Mesenchymal stem cell (in vitro differentiated cells and primary cell): ENCODE results near the gene CEP72.
A peak's percentile ranks its signal among the peaks of the same experiment; 100 is the strongest.

Experiments
- DNase-seq: peaks from one replicate; pipeline ENCODE4 v3.0.0-alpha.2; 2013
- H2AFZ ChIP-seq: one replicate; pipeline ENCODE4 v1.6.1; 2013; ENCODE audit warnings: low read depth, mild to moderate bottlenecking, control low read depth, inconsistent platforms, low read length, moderate library complexity
- H2AK5ac ChIP-seq: 2 replicates; pipeline ENCODE4 v1.6.1; 2013; ENCODE audit warnings: low read length, moderate library complexity, mild to moderate bottlenecking, inconsistent platforms; ENCODE audit not compliant: severe bottlenecking
- H2BK120ac ChIP-seq: one replicate; pipeline ENCODE4 v1.6.1; 2013; ENCODE audit warnings: low read depth, mild to moderate bottlenecking, inconsistent platforms, low read length, moderate library complexity
- H2BK12ac ChIP-seq, 2 experiments: one replicate each; pipeline ENCODE4 v1.6.1; 2013; ENCODE audit warnings: inconsistent platforms in 2 of 2, low read length in 2 of 2, mild to moderate bottlenecking in 2 of 2, moderate library complexity in 2 of 2, control low read depth in 1 of 2
- H2BK15ac ChIP-seq: one replicate; pipeline ENCODE4 v1.6.1; 2013; ENCODE audit warnings: mild to moderate bottlenecking, low read depth, inconsistent platforms; ENCODE audit not compliant: poor library complexity, severe bottlenecking
- H2BK5ac ChIP-seq: 2 replicates; pipeline ENCODE4 v1.6.1; 2013; ENCODE audit warnings: low read depth, mild to moderate bottlenecking, low read length, control low read depth, inconsistent platforms; ENCODE audit not compliant: poor library complexity, severe bottlenecking
- H3K14ac ChIP-seq, 2 experiments: one replicate each; pipeline ENCODE4 v1.6.1; 2013; ENCODE audit warnings: inconsistent platforms in 2 of 2, low read length in 2 of 2, control low read depth in 1 of 2, mild to moderate bottlenecking in 1 of 2, moderate library complexity in 1 of 2
- H3K18ac ChIP-seq, 2 experiments: one replicate each; pipeline ENCODE4 v1.6.1; 2013; ENCODE audit warnings: inconsistent platforms in 2 of 2, low read length in 2 of 2, control low read depth in 1 of 2, low read depth in 1 of 2, mild to moderate bottlenecking in 1 of 2
- H3K23ac ChIP-seq, 2 experiments: one replicate each; pipeline ENCODE4 v1.6.1; 2013; ENCODE audit warnings: inconsistent platforms in 2 of 2, low read length in 2 of 2, mild to moderate bottlenecking in 2 of 2, moderate library complexity in 2 of 2, control low read depth in 1 of 2
- H3K27ac ChIP-seq: 2 replicates; pipeline ENCODE4 v1.5.1; 2013; ENCODE audit warnings: mild to moderate bottlenecking, moderate library complexity, low read length, control low read depth, inconsistent platforms; ENCODE audit not compliant: poor library complexity, severe bottlenecking
- H3K27me3 ChIP-seq, 2 experiments: 2 replicates each; pipeline versions ENCODE4 v1.6.1 to v1.7.0; 2013; ENCODE audit warnings: low read length in 2 of 2, mild to moderate bottlenecking in 2 of 2, moderate library complexity in 2 of 2, control low read depth in 1 of 2, inconsistent platforms in 1 of 2; ENCODE audit not compliant: control insufficient read depth in 1 of 2, insufficient read depth in 1 of 2
- H3K36me3 ChIP-seq, 2 experiments: 2 replicates each; pipeline versions ENCODE4 v1.6.1 to v1.7.0; 2013; ENCODE audit warnings: low read length in 2 of 2, control low read depth in 1 of 2, inconsistent platforms in 1 of 2, low read depth in 1 of 2, mild to moderate bottlenecking in 1 of 2; ENCODE audit not compliant: insufficient read depth in 2 of 2, control insufficient read depth in 1 of 2
- H3K4ac ChIP-seq, 2 experiments: one replicate each; pipeline ENCODE4 v1.6.1; 2013; ENCODE audit warnings: inconsistent platforms in 2 of 2, low read length in 2 of 2, mild to moderate bottlenecking in 2 of 2, moderate library complexity in 2 of 2, control low read depth in 1 of 2, low read depth in 1 of 2
- H3K4me1 ChIP-seq: 2 replicates; pipeline ENCODE4 v1.6.1; 2013; ENCODE audit warnings: low read depth, low read length, control low read depth; ENCODE audit not compliant: control insufficient read depth, insufficient read depth
- H3K4me2 ChIP-seq: 2 replicates; pipeline ENCODE4 v1.6.1; 2013; ENCODE audit warnings: low read length, mild to moderate bottlenecking, inconsistent platforms; ENCODE audit not compliant: poor library complexity, severe bottlenecking
- H3K4me3 ChIP-seq, 2 experiments: 2 replicates each; pipeline versions ENCODE4 v1.5.1 to v1.7.0; 2013; ENCODE audit warnings: low read length in 2 of 2, mild to moderate bottlenecking in 2 of 2, control low read depth in 1 of 2, low read depth in 1 of 2; ENCODE audit not compliant: insufficient read depth in 1 of 2
- H3K79me1 ChIP-seq: replicated peaks from 2 replicates; pipeline ENCODE4 v1.6.1; 2013; ENCODE audit warnings: mild to moderate bottlenecking, control low read depth, low read length, inconsistent platforms; ENCODE audit not compliant: poor library complexity, severe bottlenecking
- H3K9ac ChIP-seq: 2 replicates; pipeline ENCODE4 v1.7.0; 2013; ENCODE audit warnings: mild to moderate bottlenecking, low read length, moderate library complexity
- H3K9me3 ChIP-seq: 2 replicates; pipeline ENCODE4 v1.7.0; 2013; ENCODE audit warnings: mild to moderate bottlenecking, low read length; ENCODE audit not compliant: control insufficient read depth
- H4K8ac ChIP-seq: one replicate; pipeline ENCODE4 v1.6.1; 2013; ENCODE audit warnings: inconsistent platforms, mild to moderate bottlenecking, low read length, moderate library complexity
- H4K91ac ChIP-seq: one replicate; pipeline ENCODE4 v1.6.1; 2013; ENCODE audit warnings: mild to moderate bottlenecking, low read length, inconsistent platforms
- WGBS: methylation state at CpG from one replicate; pipeline ENCODE4 v1.1.7; 2013; ENCODE audit warnings: mixed read lengths; 5-methylcytosine and 5-hydroxymethylcytosine counted together

CEP72 gene

DNA sequence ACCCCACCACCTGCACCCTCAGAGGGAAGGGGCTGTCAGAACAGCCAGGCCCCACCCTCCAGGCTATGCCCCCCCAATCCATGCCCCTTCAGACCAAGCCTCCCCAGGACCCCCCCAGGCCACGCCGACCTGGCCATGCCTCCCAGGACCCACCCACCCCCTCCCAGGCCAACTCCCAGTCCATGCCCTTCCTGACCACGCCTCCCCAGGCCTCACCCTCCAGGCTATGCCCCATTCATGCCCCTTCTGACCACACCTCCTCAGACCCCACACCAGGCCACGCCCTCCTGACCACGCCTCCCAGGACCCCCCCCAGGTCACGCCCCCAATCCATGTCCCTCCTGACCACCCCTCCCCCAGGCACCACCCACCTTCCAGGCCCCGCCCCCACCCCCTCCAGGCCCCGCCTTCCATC is 53.4 kb downstream of the CEP72 start:
- Histone ChIP-seq H4K91ac (no peak overlapping the region), H2BK5ac (no peak overlapping the region), H3K23ac (no peak overlapping the region), H3K9me3 (no peaks in the 10 kb centered on the region), H2BK12ac (no peak overlapping the region), H3K4me2 (no peak overlapping the region), H2AK5ac (no peak overlapping the region), H3K4me1 (peaks cover 31% of the 10 kb centered on the region), H3K79me1 (peaks cover 2% of the 10 kb centered on the region), H3K27me3 (peaks cover 0 to 2% of the 10 kb centered on the region in 2 experiments), H2BK15ac (no peak overlapping the region), H3K36me3 (peaks cover 5 to 72% of the 10 kb centered on the region in 2 experiments), H2AFZ (no peak overlapping the region), H3K4me3 (no peak overlapping the region), H2BK120ac (no peak overlapping the region), H3K9ac (no peak overlapping the region), H3K27ac (no peak overlapping the region), H3K18ac (no peak overlapping the region), H4K8ac (no peak overlapping the region), H3K4ac (no peak overlapping the region), H3K14ac (no peak overlapping the region)
- WGBS: 92% methylated on average over 5 of the region's 8 CpGs
- DNase-seq: no peak

DNA sequence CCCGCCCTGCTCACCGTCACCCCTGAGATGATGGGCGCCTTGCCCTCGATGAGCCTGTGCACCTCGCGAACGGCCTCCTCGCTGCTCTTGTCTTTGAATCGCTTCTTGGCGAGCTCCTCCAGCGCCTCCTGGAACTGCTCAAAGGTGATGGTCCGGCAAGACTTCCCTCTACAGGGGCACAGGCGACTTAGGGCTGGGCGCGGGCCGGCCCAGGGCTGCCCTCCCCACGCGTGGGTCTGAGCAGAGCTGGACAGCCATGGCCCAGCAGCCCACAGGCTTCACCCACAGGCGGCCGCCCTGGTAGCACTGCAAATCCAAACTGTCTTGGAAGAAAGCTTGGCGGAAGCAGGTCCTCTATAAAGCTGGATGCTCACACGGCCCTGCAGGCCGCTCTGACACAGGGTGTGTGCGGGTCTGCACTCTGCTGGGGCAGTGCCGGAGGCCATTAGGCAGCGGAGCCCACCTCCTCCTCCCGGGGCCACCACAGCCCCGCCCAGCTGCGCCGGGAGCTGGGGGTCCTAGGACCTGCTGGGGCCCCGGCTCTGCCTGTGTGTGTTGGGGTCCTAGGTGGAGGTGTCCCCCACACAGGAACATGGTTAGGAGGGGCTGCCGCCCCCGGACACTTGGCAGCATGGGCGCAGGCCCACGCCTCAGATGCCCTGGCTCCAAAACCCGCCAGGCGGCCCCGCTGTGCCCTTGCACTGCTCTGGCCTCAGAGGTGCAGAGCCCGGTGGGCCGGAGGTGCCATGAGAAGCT is 54.0 kb downstream of the CEP72 start:
- Histone ChIP-seq H3K23ac (no peak overlapping the region), H3K4me3 (no peak overlapping the region), H3K4me2 (no peak overlapping the region), H2BK120ac (no peak overlapping the region), H2BK5ac (no peak overlapping the region), H3K4ac (no peak overlapping the region), H4K91ac (no peak overlapping the region), H3K79me1 (no peaks in the 10 kb centered on the region), H3K27ac (no peak overlapping the region), H3K4me1 (peaks cover 35% of the 10 kb centered on the region), H2AK5ac (no peak overlapping the region), H3K9me3 (no peaks in the 10 kb centered on the region), H3K18ac (no peak overlapping the region), H3K27me3 (peaks cover 0 to 3% of the 10 kb centered on the region in 2 experiments), H2AFZ (no peak overlapping the region), H4K8ac (no peak overlapping the region), H3K14ac (no peak overlapping the region), H3K36me3 (peaks cover 5 to 68% of the 10 kb centered on the region in 2 experiments), H2BK15ac (no peak overlapping the region), H3K9ac (no peak overlapping the region), H2BK12ac (no peak overlapping the region)
- WGBS: 95% methylated on average over 37 of the region's 40 CpGs
- no peak for DNase-seq

- no peak for DNase-seq
- no peak overlapping the region for H3K27ac ChIP-seq
- peaks cover 5 to 60% of the 10 kb centered on the region in 2 experiments for H3K36me3 ChIP-seq
- peaks cover 42% of the 10 kb centered on the region for H3K4me1 ChIP-seq
- H3K79me1 ChIP-seq: no peaks in the 10 kb centered on the region
- H2BK5ac ChIP-seq: no peak overlapping the region
- H3K27me3 ChIP-seq: peaks cover 0 to 6% of the 10 kb centered on the region in 2 experiments
- H3K14ac ChIP-seq: no peak overlapping the region
- H2AK5ac ChIP-seq: no peak overlapping the region
- no peak overlapping the region for H3K4me3 ChIP-seq
- no peak overlapping the region for H3K9ac ChIP-seq
- H3K18ac ChIP-seq: no peak overlapping the region
- H2BK120ac ChIP-seq: no peak overlapping the region
- H2BK12ac ChIP-seq: no peak overlapping the region
- no peak overlapping the region for H2AFZ ChIP-seq
- no peaks in the 10 kb centered on the region for H3K9me3 ChIP-seq
- H3K4ac ChIP-seq: no peak overlapping the region
- H4K91ac ChIP-seq: no peak overlapping the region
- H4K8ac ChIP-seq: no peak overlapping the region
- H3K4me2 ChIP-seq: no peak overlapping the region
- H2BK15ac ChIP-seq: no peak overlapping the region
- WGBS: 98% methylated on average over 12 of the region's 13 CpGs
- H3K23ac ChIP-seq: no peak overlapping the region
These were observed 54.8 kb downstream of the CEP72 start for GRCh38 chr5:666816-667498.

GRCh38 chr5:668283-668995 is 56.3 kb downstream of the CEP72 start:
- peak; percentile 6 for DNase-seq
- H3K27me3 ChIP-seq: peaks cover 4 to 21% of the 10 kb centered on the region in 2 experiments
- no peak overlapping the region for H2BK5ac ChIP-seq
- peak overlapping the region; percentile 2 for H2AK5ac ChIP-seq
- no peak overlapping the region for H3K4me2 ChIP-seq
- H3K9ac ChIP-seq: no peak overlapping the region
- no peaks in the 10 kb centered on the region for H3K79me1 ChIP-seq
- peaks cover 5 to 45% of the 10 kb centered on the region in 2 experiments for H3K36me3 ChIP-seq
- H3K9me3 ChIP-seq: no peaks in the 10 kb centered on the region
- peaks cover 57% of the 10 kb centered on the region for H3K4me1 ChIP-seq
- H3K23ac ChIP-seq: no peak overlapping the region
- H3K18ac ChIP-seq: no peak overlapping the region
- H2BK120ac ChIP-seq: no peak overlapping the region
- 89% methylated on average over 44 of the region's 44 CpGs for WGBS
- no peak overlapping the region for H3K14ac ChIP-seq
- H3K4me3 ChIP-seq: no peak overlapping the region
- no peak overlapping the region for H2AFZ ChIP-seq
- H4K8ac ChIP-seq: no peak overlapping the region
- no peak overlapping the region for H3K4ac ChIP-seq
- no peak overlapping the region for H3K27ac ChIP-seq
- no peak overlapping the region for H2BK12ac ChIP-seq
- no peak overlapping the region for H2BK15ac ChIP-seq
- peak overlapping the region; percentile 22 for H4K91ac ChIP-seq
